Activated CD4-positive, alpha-beta T cell treated with anti-CD3 and anti-CD28 coated beads, Interleukin-2, amount 50 U/mL, for 16 hours (primary cell): Measurements from ENCODE around the gene TAF7.
"Not testable (repeated sequence)": the region's sequence is repeated elsewhere in the genome, so short reads cannot be mapped to it uniquely, and the experiment has no call there.

ENCODE experiments used
- DNase-seq: peaks from one replicate; pipeline ENCODE4 v3.0.0-alpha.2; 2020

The TAF7 gene

GRCh38 chr5:141338538-141339306 is 18.1 kb upstream of the TAF7 start, which contains the start of gene PCDHGA2:
PCDHGA2 (plus strand) TSS chr5:141338760.
- DNase-seq, result peak; percentile 24

- DNase-seq, result not testable (repeated sequence)
Measured at GRCh38 chr5:141332571-141332970, 12.0 kb upstream of the TAF7 start.

DNA sequence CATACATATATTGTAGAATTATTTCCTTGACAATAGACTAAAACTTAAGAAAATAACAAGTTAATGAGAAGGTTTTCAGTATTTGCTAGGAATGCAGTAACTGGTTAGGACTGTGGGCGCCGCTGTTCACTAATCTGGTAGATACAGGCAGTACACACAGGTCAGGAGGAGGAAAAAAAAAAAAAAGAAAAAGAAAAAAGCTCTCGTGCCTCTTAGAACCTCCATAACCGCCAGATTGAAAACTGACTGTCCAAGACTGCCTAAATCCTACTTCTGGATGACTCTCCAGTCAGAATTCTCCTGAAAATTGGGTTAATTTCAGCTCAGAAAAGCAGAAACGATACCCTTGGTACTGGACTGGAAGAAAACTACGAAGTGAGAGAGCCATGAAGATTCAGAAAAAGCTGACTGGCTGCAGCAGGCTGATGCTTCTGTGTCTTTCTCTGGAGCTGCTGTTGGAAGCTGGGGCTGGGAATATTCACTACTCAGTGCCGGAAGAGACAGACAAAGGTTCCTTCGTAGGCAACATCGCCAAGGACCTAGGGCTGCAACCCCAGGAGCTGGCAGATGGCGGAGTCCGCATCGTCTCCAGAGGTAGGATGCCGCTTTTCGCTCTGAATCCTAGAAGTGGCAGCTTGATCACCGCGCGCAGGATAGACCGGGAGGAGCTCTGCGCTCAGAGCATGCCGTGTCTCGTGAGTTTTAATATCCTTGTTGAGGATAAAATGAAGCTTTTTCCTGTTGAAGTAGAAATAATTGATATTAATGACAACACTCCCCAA is 9.9 kb upstream of the TAF7 start, which contains the start of gene PCDHGA1:
Gene PCDHGA1, plus strand, starts transcription at position 216 of the 782 bp plus-strand sequence.
- DNase-seq, result no peak

DNA sequence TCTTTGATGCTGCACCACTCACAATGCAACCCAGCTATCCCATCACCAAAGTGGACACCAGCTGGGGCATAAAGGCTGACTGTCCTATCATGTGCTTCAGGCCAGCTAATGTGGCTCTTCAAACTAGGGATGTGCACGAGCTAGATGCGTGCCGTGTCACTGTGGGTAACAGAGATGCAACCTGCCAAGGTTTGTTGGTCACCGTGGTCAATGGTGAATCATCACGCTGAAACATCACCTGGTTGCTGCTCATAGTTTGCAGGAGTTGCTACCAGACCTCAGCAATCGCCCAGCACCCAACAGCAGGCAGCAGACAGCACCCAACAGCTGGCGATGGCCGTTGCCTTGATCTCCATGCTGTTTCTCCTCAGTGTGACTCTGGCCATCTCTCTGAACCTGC is 7.6 kb upstream of the TAF7 start:
- no peak for DNase-seq

DNA sequence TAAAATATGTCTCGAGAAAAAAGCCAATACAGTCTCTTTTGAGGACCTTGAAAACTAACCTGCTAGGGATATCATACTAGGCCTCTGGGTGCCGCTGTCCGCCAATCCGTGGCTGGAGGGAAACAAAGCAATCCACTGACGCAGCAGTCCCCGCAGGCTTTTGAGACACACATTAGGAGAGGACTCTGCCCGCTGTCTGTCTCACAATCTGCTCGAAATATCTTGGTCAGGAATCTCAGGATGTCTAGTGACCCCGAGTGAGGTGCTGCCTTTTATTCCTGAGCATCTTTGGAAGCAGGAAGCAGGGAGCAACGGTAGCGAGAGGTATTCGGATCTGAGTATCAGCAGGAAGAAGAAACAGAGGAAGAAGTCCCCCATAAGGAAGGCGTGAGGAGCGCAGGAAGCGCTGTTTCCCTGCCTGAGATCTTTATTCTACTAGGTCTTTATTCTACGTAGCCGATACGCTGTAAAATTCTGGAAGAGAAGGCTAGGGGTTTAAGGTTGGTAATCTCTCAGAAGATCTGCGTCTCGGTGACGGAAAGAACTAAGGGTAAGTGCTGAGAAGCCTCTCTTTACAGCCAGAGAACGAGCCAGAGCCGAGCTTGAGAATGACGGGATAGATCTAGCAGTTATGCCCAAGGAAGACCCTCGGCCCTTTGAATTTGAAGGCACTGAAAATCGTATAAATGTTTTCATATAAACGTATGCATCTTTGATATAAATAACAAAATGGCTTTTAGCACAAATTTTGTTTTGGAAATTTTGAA is 5.7 kb upstream of the TAF7 start:
- DNase-seq, result peak; percentile 60

DNA sequence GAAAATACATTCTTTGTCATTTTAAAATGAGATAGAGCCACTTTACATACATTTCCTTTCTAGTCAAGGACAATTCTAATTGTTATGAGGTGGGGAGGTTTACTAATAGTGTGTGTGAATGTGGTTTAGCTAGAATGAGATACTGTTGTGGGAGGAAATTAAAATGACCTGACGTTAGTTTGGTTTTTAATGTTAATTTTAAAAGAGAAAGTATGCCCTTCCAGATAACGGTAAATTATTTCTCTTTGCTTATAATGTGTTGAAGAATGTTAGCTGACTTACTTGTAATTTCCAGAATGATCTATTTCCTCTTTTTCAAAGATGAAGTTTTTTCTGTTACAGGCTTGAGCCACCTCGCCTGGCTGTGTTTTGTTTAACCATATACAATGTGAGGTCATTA is 1.7 kb upstream of the TAF7 start:
- no peak for DNase-seq

- no peak for DNase-seq
Measured at GRCh38 chr5:141319699-141320098, 885 bp downstream of the TAF7 start.

DNA sequence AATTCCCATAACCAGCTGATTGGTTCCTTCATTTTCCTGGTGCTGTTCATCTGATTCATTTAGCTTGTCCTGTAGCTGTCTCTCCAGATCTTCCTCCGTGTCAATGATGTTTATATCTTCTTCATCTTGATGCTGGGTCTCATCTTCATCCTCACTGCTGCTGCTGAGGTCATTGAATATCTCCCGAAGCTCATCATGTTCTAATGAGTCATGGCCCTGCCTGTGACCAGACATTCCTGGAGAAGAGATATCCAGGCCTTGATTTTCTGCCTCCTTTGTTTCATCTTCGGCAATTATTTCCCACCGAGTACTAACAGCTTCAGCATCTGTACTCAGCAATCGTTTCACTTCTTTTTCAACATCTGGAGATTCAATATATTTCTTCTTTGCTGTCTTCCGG is 1.4 kb downstream of the TAF7 start:
- no peak for DNase-seq

DNA sequence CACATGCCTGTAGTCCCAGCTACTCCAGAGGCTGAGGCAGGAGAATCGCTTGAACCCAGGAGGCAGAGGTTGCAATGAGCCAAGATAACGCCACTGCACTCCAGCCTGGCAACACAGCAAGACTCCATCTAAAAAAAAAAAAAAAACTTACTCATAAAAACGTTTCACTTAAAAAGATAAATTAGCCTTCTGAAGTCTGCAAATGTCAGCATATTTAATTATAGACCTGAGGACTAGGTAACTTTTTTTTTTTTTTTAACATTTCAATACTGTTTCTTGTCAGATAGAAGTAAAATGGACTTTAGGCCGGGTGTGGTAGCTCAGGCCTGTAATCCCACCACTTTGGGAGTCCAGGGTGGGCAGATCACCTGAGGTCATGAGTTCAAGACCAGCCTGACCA is 3.6 kb downstream of the TAF7 start:
- not testable (repeated sequence) for DNase-seq

- DNase-seq, result no peak
Measured at GRCh38 chr5:141313711-141314110, 6.9 kb downstream of the TAF7 start.

DNA sequence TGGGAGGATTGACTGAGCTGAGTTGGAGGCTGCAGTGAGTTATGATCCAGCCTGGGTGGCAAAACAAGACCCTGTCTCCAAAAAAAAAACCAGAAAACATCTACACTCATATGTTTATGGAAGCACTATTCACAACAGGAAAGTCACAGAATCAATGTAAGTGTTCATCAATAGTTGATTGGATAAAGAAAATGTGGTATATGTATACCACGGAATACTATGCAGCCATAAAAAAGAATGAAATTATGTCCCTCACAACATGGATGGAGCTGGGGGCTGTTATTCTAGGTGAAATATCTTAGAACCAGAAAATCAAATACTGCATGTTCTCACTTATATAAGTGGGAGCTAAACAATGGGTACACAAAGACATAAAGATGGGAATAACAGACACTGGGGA is 14.0 kb downstream of the TAF7 start:
- DNase-seq, result no peak

- no peak for DNase-seq
Measured at GRCh38 chr5:141303756-141304155, 16.8 kb downstream of the TAF7 start, which contains the start of gene SLC25A2. SLC25A2 (minus strand) TSS chr5:141304049; CDS start chr5:141303865, 184 bp downstream.

GRCh38 chr5:141298376-141298775 is 22.2 kb downstream of the TAF7 start:
- no peak for DNase-seq

- no peak for DNase-seq
Measured at GRCh38 chr5:141272906-141273305, 47.7 kb downstream of the TAF7 start.

GRCh38 chr5:141269195-141269594 is 51.4 kb downstream of the TAF7 start:
- DNase-seq, result no peak
